GM19452 (cell line): ENCODE data around the gene CGA.
A peak's percentile ranks its signal among the peaks of the same experiment; 100 is the strongest.

Source experiments
- ATAC-seq: cut with Tn5 transposase; IDR thresholded peaks from one replicate; pipeline ENCODE4 v1.9.1; 2021; ENCODE audit not compliant: unreplicated experiment

Gene CGA

GRCh38 chr6:87089135-87089534 lies 5.8 kb downstream of the CGA start:
- ATAC-seq, result no peak

DNA sequence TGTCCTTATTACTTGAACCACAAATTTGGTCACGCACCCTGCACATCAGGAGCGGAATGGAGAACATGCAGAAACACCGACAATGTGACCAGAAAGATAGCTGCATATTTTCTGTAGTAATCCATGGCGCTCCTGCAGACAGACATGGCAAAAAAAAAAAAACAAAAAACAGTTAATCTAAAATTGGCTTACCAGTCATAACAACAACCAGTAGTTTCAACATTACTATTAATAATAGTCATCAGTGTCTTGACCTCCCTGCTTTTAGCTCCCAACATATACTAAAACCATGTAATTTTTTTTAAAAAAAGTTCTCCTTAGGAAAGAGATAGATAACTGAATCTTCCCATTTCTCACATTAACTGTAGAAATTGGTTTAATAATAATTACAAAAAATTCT lies 6.8 kb downstream of the CGA start:
- no peak for ATAC-seq

- ATAC-seq, result no peak
Observed at GRCh38 chr6:87082160-87082721, 12.7 kb downstream of the CGA start.

DNA sequence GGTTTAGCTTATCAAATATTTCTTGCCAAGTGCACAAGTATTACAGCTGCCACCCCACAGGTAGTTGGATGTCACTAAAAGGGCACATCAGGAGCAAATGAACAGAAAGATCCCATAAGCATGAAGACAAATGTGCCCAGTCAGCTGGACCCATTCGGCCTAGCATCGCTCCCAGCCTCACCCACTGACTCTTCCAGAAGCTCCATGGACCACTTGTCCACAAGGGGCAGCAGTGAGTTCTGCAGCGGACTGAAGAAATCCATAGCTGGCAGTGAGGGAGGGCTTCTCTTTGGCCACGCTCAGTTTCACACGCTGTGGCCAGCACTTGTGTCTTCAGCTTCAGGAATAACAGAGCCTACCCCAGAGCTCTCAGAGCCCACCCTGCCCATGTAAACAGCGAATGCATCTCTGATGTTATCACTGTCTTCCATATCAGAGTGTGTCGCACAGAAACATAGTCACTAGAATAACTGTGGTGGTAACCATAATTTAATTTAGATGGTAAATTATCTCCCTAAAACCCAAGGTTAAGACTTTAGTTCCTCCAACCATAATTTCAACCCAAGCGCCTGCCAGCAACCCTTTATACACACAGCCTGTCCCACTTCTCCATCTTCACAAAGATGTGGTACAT lies 15.8 kb downstream of the CGA start:
- ATAC-seq, result peak; percentile 55

GRCh38 chr6:87075168-87075567 lies 19.7 kb downstream of the CGA start:
- ATAC-seq, result no peak

GRCh38 chr6:87074101-87074621 lies 20.7 kb downstream of the CGA start:
- ATAC-seq, result peak; percentile 61

GRCh38 chr6:87071683-87072082 lies 23.2 kb downstream of the CGA start:
- no peak for ATAC-seq

DNA sequence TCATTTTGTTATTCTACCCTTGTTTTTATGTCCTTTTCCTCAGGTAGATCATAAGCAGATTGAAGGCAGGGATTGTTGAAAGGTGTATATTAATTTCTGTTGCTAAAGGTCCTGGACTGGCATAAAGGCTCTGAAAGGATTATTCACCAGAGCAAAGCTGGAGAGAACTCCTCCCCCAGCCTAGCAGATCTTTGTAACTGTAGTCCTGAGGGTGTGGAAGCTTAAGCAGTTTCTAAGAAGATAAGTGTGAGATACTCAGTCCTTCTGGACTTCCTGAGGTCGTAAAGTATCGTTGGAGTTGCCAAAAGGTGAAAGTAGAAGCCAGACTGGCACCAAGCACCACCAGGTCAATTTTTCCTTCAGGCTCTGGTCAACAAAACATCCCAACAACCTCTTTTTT lies 24.2 kb downstream of the CGA start:
- no peak for ATAC-seq

- no peak for ATAC-seq
Observed at GRCh38 chr6:87068795-87069194, 26.1 kb downstream of the CGA start.

DNA sequence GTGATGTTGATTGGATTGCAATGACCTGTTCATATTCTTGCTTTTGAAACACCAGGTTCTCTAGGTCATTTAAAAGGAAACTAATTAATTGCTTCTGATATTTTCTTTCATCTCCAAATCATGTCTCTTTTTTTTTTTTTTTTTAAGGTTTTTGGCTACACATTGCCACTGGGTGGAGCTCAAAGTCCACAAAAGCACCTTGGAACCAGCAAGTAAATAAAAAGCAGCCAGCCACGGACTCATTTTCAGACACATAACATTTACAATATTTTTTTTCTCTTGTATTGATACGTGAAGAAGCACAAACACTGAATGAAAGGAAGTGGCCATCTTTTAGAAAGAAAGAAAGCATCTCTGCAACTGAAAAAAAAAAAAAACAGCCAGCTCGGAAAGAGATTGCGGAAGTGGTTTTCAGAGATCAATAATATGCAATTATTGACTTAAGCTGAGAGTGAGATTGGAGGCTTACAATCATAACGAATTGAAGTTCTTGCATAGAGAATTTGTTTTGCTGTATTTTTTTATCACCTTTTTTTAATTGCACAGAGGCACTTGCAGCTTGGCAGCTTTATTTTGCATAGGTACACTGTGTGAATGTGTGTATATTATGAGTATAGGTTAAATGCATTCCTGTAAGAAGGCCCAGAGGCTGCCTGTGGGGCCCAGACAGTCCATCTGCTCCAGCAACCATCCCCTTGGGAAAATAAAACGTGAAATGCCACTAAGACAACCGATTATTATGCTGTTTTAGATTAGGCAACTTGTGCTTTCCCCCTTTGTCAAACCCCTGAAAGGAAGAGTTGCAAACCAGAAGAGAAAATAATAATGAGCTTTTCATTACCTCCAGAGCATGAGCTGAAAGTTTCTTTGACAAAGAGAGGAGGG lies 28.2 kb downstream of the CGA start:
- peak; percentile 55 for ATAC-seq

DNA sequence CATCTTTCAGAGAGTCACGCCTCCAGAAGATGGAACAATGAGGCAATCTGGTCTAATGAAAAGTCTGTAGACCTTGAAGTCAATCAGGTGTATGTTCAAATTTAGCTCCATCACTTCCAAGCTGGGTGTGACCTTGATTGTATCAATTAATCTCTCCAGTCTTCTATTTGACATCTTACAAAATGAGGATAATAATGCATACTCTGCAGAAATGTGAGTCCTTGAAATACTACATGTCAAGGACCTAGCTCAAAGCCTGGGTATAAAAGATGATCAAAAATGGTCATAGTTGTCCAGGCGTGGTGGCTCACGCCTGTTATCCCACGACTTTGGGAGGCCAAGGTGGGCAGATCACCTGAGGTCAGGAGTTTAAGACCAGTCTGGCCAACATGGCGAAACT lies 29.8 kb downstream of the CGA start:
- no peak for ATAC-seq

DNA sequence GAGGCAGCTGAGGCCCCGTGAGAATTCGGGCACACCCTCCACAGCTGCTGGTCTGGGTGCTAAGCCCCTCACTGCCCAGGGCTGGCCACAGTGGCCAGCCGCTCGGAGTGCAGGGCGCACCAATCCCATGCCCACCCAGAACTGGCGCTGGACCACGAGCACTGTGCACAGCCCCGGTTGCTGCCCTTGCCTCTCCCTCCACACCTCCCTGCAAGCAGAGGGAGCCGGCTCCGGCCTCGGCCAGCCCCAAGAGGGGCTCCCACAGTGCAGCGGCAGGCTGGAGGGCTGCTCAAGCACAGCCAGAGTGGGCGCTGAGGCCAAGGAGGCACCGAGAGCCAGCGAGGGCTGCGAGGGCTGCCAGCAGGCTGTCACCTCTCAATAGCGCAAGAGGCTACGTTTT lies 35.0 kb downstream of the CGA start:
- ATAC-seq, result no peak

DNA sequence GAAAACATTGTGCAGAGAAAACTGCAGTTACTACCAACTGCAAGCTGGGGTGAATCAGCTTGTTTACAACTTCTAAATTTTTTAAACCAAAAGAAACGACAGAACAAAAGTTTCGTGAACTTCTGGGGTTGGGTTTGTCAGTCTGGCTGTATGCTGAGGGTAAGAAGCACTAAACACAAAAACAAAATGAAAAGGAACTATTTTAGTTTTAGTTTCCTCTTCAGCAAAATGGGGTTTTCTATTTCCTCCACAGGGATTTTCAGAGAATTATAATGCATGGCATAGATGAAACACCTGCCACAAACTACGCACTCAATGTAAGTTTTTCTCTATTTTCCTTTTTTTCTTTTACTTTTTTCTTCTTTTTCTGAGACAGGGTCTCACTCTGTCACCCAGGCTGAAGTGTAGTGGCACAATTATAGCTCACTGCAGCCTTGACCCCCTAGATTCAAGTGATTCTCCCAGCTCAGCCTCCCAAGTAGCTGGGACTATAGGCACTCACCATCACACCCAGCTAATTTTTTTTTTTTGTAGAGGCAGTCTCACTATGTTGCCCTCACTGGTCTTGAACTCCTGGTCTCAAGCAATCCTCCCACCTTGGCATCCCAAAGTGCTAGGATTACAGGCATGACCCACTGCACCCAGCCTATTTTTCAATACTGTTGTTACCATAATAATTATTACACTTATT lies 40.6 kb downstream of the CGA start:
- ATAC-seq, result no peak

DNA sequence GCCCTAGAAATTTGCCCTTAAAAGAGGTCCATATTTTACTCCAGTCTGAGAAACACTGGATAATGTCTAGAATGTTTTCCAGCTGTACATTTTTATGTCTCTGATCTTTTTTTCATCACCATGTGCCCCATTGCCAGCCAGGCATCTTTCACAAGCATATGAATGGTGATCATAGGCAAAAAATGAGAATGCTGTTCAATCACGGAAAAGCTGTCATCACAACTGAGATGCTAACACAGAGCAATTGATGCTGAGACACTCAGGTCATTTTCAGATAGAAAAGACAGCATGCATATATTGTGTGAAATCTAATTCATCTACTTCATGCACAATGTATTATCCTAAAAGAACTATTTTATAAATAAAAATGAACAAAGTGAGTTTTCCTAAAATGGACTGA lies 41.6 kb downstream of the CGA start:
- ATAC-seq, result no peak

- no peak for ATAC-seq
Observed at GRCh38 chr6:87049779-87050178, 45.1 kb downstream of the CGA start.

GRCh38 chr6:87045521-87046075 lies 49.3 kb downstream of the CGA start:
- no peak for ATAC-seq

DNA sequence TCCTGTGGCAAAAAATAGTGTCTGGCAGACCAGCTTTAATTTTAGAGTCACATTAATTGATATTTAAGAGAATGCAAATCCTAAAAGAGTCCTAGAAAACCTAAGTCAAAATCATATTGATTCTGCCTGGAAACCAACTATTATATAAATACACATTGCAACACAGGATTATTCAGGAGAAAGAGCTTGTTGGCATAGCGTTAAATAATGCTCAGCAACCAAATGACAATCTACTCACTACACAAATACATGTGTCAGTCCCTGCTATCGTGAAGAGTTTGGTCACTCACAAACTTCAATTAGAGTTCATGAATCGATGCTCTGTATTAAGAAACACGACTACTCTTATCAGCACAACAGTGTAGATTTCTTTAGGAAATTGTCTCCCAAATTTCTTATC lies 54.2 kb downstream of the CGA start:
- no peak for ATAC-seq
